ENCODE measurements around the gene LRP1. TPM values are rescaled to one million over a fixed set of nuclear protein-coding genes. Genes with fewer than 3 reads are reported as not detected.

The LRP1 gene
- total and polyA plus RNA-seq, 2 of the 4 experiments (the other 2 are of a cell fraction) = 73.1 to 142 TPM

- in situ Hi-C loops (cut with MboI; ENCODE audit: low sequenced_read_pairs) = no loop called here
- no peaks in the 10 kb centered on the region for H3K9me1 ChIP-seq (ENCODE audit: insufficient read depth, low read length)
Observed at GRCh38 chr12:57205186-57205585, 76.9 kb downstream of the LRP1 start.

More at GRCh38 chr12:57205186-57205585, 76.9 kb downstream of the LRP1 start:
- no peak overlapping the region for H2AFZ ChIP-seq (replicated peaks; ENCODE audit: low read length, poor library complexity)
- CTCF ChIA-PET = no interaction called here
- no peak overlapping the region for H2BK5ac ChIP-seq (ENCODE audit: low read depth, low read length, poor library complexity, severe bottlenecking)
- H4K5ac ChIP-seq (ENCODE audit: low read depth, low read length) = no peak overlapping the region
- no peak for TF ChIP-seq NFE2L2 (IDR thresholded peaks at IDR 0.05; ENCODE audit: low read depth, low read length)
- no peak overlapping the region for H3K18ac ChIP-seq (ENCODE audit: low read depth, low read length)
- H3K4me2 ChIP-seq (ENCODE audit: low read depth, low read length) = no peak overlapping the region
- no peaks in the 10 kb centered on the region for H3K9me3 ChIP-seq (ENCODE audit: control insufficient read depth, insufficient read depth, low read length)
- H3K36me3 ChIP-seq (ENCODE audit: control insufficient read depth, insufficient read depth, low read length) = peaks cover 96% of the 10 kb centered on the region
- no peak overlapping the region for H4K8ac ChIP-seq (ENCODE audit: low read depth in 2 of 2, low read length in 2 of 2)
- intact Hi-C loops (cut with micrococcal nuclease) = no loop called here
- no peak overlapping the region for H2BK120ac ChIP-seq (ENCODE audit: low read depth, low read length)
- H3K27ac ChIP-seq (ENCODE audit: insufficient read depth, low read length) = no peak overlapping the region
- dilution Hi-C loops (cut with HindIII; ENCODE audit: low sequenced_read_pairs, unreplicated experiment) = no loop called here
- no peak overlapping the region for H3K4me3 ChIP-seq (ENCODE audit: insufficient read depth, low read depth, low read length)
- POLR2A ChIA-PET (ENCODE audit: unreplicated experiment) = no interaction called here
- no peaks in the 10 kb centered on the region for H3K27me3 ChIP-seq (ENCODE audit: control insufficient read depth, insufficient read depth, low read length)
- no peak overlapping the region for H3K9ac ChIP-seq (ENCODE audit: low read depth, low read length)
- no peak overlapping the region for H4K91ac ChIP-seq (ENCODE audit: insufficient read depth, low read depth, low read length)
- no peak overlapping the region for H3K4ac ChIP-seq (ENCODE audit: low read depth, low read length)
- DNase-seq = no peak
- H3K4me1 ChIP-seq (ENCODE audit: control insufficient read depth, insufficient read depth, low read length) = no peaks in the 10 kb centered on the region
- no peak overlapping the region for H3K56ac ChIP-seq (ENCODE audit: extremely low read depth, insufficient read depth, low read length)
- no TSS peak for BruUV-seq (replicated peaks)
- H2BK15ac ChIP-seq (ENCODE audit: low read depth, low read length) = no peak overlapping the region
- H3K79me1 ChIP-seq (ENCODE audit: low read depth in 1 of 2, low read length in 2 of 2) = peaks cover 4 to 11% of the 10 kb centered on the region in 2 experiments; a peak in 2 of 4 replicates
- WGBS, 2 experiments (ENCODE audit: extremely low coverage in 2 of 2, insufficient read length in 1 of 2) = 97% methylated on average over 9 of the region's 26 CpGs; no CpG with 5 or more reads in 1 of the 2 experiments
- H2AK9ac ChIP-seq (replicated peaks; ENCODE audit: low read depth, low read length, poor library complexity) = no peak overlapping the region
- no peak overlapping the region for H2BK20ac ChIP-seq (ENCODE audit: low read depth, low read length)
- H4K20me1 ChIP-seq (ENCODE audit: insufficient read depth, low read length) = peaks cover 11% of the 10 kb centered on the region
- no peak for ATAC-seq (ENCODE audit: low read depth)
- H3K14ac ChIP-seq (replicated peaks; ENCODE audit: low read depth, low read length) = no peak overlapping the region
- H3K23ac ChIP-seq (ENCODE audit: low read depth, low read length) = no peak overlapping the region
- H2AK5ac ChIP-seq (ENCODE audit: low read depth, low read length) = no peak overlapping the region

Data from IMR-90 (cell line).